H9 (cell line): ENCODE measurements around the gene SDF2L1. TPM values are rescaled to one million over a fixed set of nuclear protein-coding genes. Genes with fewer than 3 reads are reported as not detected.

Experiments used
- DNase-seq: peaks from one replicate; pipeline ENCODE4 v3.0.0-alpha.2; 2017
- H2AFZ ChIP-seq: one replicate; pipeline ENCODE4 v1.6.1; 2013; ENCODE audit warnings: mild to moderate bottlenecking, low read length, control low read depth, moderate library complexity
- H2AK5ac ChIP-seq: 2 replicates; pipeline ENCODE4 v1.6.1; 2013; ENCODE audit warnings: low read length, control low read depth, mixed read lengths; ENCODE audit not compliant: insufficient read length
- H2BK120ac ChIP-seq: one replicate; pipeline ENCODE4 v1.6.1; 2013; ENCODE audit warnings: low read depth, mild to moderate bottlenecking, low read length, control low read depth, inconsistent platforms; ENCODE audit not compliant: poor library complexity, severe bottlenecking
- H2BK12ac ChIP-seq: 2 replicates; pipeline ENCODE4 v1.6.1; 2013; ENCODE audit warnings: low read length, control low read depth, mixed read lengths, low read depth; ENCODE audit not compliant: insufficient read length
- H2BK15ac ChIP-seq: 2 replicates; pipeline ENCODE4 v1.6.1; 2013; ENCODE audit warnings: low read depth, low read length, control low read depth
- H2BK20ac ChIP-seq: one replicate; pipeline ENCODE4 v1.6.1; 2013; ENCODE audit warnings: low read depth, mild to moderate bottlenecking, low read length, control low read depth, inconsistent platforms; ENCODE audit not compliant: poor library complexity, severe bottlenecking
- H2BK5ac ChIP-seq: 2 replicates; pipeline ENCODE4 v1.6.1; 2013; ENCODE audit warnings: low read length, control low read depth, mixed read lengths; ENCODE audit not compliant: insufficient read length
- H3K14ac ChIP-seq: 2 replicates; pipeline ENCODE4 v1.6.1; 2013; ENCODE audit warnings: low read length, control low read depth; ENCODE audit not compliant: insufficient read depth
- H3K18ac ChIP-seq: 2 replicates; pipeline ENCODE4 v1.6.1; 2013; ENCODE audit warnings: low read depth, mild to moderate bottlenecking, mixed read lengths, low read length, control low read depth; ENCODE audit not compliant: insufficient read length
- H3K23ac ChIP-seq: 2 replicates; pipeline ENCODE4 v1.6.1; 2013; ENCODE audit warnings: low read length, control low read depth, mixed read lengths, low read depth; ENCODE audit not compliant: insufficient read length
- H3K23me2 ChIP-seq: 2 replicates; pipeline ENCODE4 v1.6.1; 2013; ENCODE audit warnings: low read depth, mild to moderate bottlenecking, mixed read lengths, low read length, control low read depth; ENCODE audit not compliant: insufficient read length, poor library complexity, severe bottlenecking
- H3K27ac ChIP-seq: 2 replicates; pipeline ENCODE4 v1.5.1; 2013; ENCODE audit warnings: low read length, control low read depth, mixed read lengths, low read depth; ENCODE audit not compliant: insufficient read length
- H3K27me3 ChIP-seq: 2 replicates; pipeline ENCODE4 v1.6.1; 2013; ENCODE audit warnings: low read length, control low read depth, inconsistent platforms; ENCODE audit not compliant: insufficient read depth
- H3K4ac ChIP-seq: 2 replicates; pipeline ENCODE4 v1.6.1; 2013; ENCODE audit warnings: low read depth, mild to moderate bottlenecking, control low read depth, inconsistent platforms, low read length, moderate library complexity
- H3K4me1 ChIP-seq: 2 replicates; pipeline ENCODE4 v1.6.1; 2013; ENCODE audit warnings: low read length, control low read depth, inconsistent platforms; ENCODE audit not compliant: insufficient read depth
- H3K4me2 ChIP-seq: 2 replicates; pipeline ENCODE4 v1.6.1; 2013; ENCODE audit warnings: low read length, control low read depth, mixed read lengths; ENCODE audit not compliant: insufficient read length, insufficient read depth
- H3K56ac ChIP-seq: 2 replicates; pipeline ENCODE4 v1.6.1; 2013; ENCODE audit warnings: low read depth, mild to moderate bottlenecking, mixed read lengths, low read length, control low read depth; ENCODE audit not compliant: insufficient read length
- H3K79me1 ChIP-seq: 2 replicates; pipeline ENCODE4 v1.6.1; 2013; ENCODE audit warnings: low read depth, mild to moderate bottlenecking, moderate library complexity, low read length, control low read depth, inconsistent platforms; ENCODE audit not compliant: insufficient read depth, poor library complexity, severe bottlenecking
- H3K79me2 ChIP-seq: 2 replicates; pipeline ENCODE4 v1.6.1; 2013; ENCODE audit warnings: low read length, control low read depth, inconsistent platforms; ENCODE audit not compliant: insufficient read depth
- H3K9ac ChIP-seq: 2 replicates; pipeline ENCODE4 v1.6.1; 2013; ENCODE audit warnings: low read length, control low read depth, mixed read lengths; ENCODE audit not compliant: insufficient read length; ENCODE audit errors: extremely low read depth
- H3K9me3 ChIP-seq: one replicate; pipeline ENCODE4 v1.6.1; 2013; ENCODE audit warnings: low read depth, low read length, inconsistent platforms; ENCODE audit not compliant: control insufficient read depth
- H3T11ph ChIP-seq: one replicate; pipeline ENCODE4 v1.6.1; 2013; ENCODE audit warnings: mild to moderate bottlenecking, low read length, control low read depth, inconsistent platforms
- H4K20me1 ChIP-seq: one replicate; pipeline ENCODE4 v1.6.1; 2013; ENCODE audit not compliant: control insufficient read depth, insufficient read length, insufficient read depth
- H4K5ac ChIP-seq: 2 replicates; pipeline ENCODE4 v1.6.1; 2013; ENCODE audit warnings: low read depth, mild to moderate bottlenecking, mixed read lengths, low read length, control low read depth; ENCODE audit not compliant: insufficient read length
- H4K8ac ChIP-seq: replicated peaks from 2 replicates; pipeline ENCODE4 v1.6.1; 2013; ENCODE audit warnings: low read length, control low read depth, mixed read lengths, low read depth; ENCODE audit not compliant: insufficient read length
- H4K91ac ChIP-seq: 2 replicates; pipeline ENCODE4 v1.6.1; 2013; ENCODE audit warnings: low read depth, mild to moderate bottlenecking, moderate library complexity, mixed read lengths, low read length, control low read depth; ENCODE audit not compliant: insufficient read length
- H3K27ac Mint-ChIP-seq, 3 experiments: 2 replicates in 2 of 3; 3 replicates in 1 of 3; pipeline ENCODE4 v1.8.0; 2020 to 2021; ENCODE audit warnings: mixed read lengths in 3 of 3, mild to moderate bottlenecking in 1 of 3, moderate library complexity in 1 of 3
- H3K27me3 Mint-ChIP-seq: 2 replicates; pipeline ENCODE4 v1.8.0; 2021; ENCODE audit warnings: low read depth, mild to moderate bottlenecking, moderate library complexity, mixed read lengths
- H3K36me3 Mint-ChIP-seq, 3 experiments: 2 replicates in 2 of 3; 3 replicates in 1 of 3; pipeline ENCODE4 v1.8.0; 2020 to 2021; ENCODE audit warnings: low read depth in 3 of 3, mixed read lengths in 3 of 3; ENCODE audit not compliant: insufficient read depth in 1 of 3
- H3K4me1 Mint-ChIP-seq, 2 experiments: 2 replicates each; pipeline ENCODE4 v1.8.0; 2020; ENCODE audit warnings: mixed read lengths in 2 of 2
- H3K4me3 Mint-ChIP-seq, 2 experiments: 2 replicates in 1 of 2; 3 replicates in 1 of 2; pipeline ENCODE4 v1.8.0; 2020 to 2021; ENCODE audit warnings: mild to moderate bottlenecking in 2 of 2, mixed read lengths in 2 of 2, moderate library complexity in 1 of 2
- H3K9me3 Mint-ChIP-seq, 2 experiments: 2 replicates in 1 of 2; 3 replicates in 1 of 2; pipeline ENCODE4 v1.8.0; 2020; ENCODE audit warnings: mild to moderate bottlenecking in 2 of 2, mixed read lengths in 2 of 2, moderate library complexity in 1 of 2
- WGBS: extraction: QIAGEN DNeasy Blood & Tissue Kit; methylation state at CpG from one replicate; pipeline ENCODE4 v1.1.7; 2013; ENCODE audit warnings: missing lambda C conversion rate, low lambda C conversion rate, mixed read lengths; ENCODE audit not compliant: insufficient read length; ENCODE audit errors: extremely low coverage; 5-methylcytosine and 5-hydroxymethylcytosine counted together
- total RNA-seq: library from RNA; stranded (reverse); gene quantifications from 2 replicates; pipeline ENCODE4 v1.2.1, GENCODE V29; 2021
- TF ChIP-seq, protein P1 (sequence below): fragments of 200-600 bp; sonication (generic); conservative IDR thresholded peaks from 3 replicates; pipeline ENCODE4 v1.8.0; 2021; ENCODE audit warnings: antibody characterized with exemption, mild to moderate bottlenecking

SDF2L1 gene
- total RNA-seq, 1 experiment from 2014 or later = 36.0 TPM

DNA sequence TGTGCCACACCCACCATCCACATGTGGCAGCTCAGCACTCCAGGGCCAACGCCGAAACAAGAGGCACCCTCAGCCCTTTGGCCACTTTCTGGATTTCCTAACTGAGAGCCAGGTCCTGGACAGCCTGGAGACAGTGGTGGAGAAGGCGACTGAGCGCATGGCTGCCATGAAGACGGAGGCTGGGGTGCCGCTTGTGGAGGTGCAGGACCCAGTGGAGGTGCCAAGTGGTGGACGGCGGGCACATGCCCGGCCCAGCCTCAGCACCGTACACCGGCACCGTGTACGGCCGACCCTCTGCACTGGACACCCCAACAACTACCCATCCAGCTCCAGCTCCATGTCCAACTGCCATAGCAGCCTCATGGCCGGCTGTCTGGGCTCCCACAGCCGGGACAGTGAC lies 8.0 kb upstream of the SDF2L1 start:
- H3K23me2 ChIP-seq = peaks cover 4% of the 10 kb centered on the region
- H3K27me3 ChIP-seq = no peaks in the 10 kb centered on the region; the same call in 1 of the 2 replicates
- no peak overlapping the region for H3T11ph ChIP-seq
- H3K79me1 ChIP-seq = no peaks in the 10 kb centered on the region
- WGBS = no CpG with 5 or more reads among the region's 16 CpGs
- no peaks in the 10 kb centered on the region for H4K20me1 ChIP-seq
- H3K23ac ChIP-seq = no peak overlapping the region
- Mint-ChIP-seq H3K4me3 (no peak overlapping the region), H3K4me1 (0 out of 4 replicates have a peak, but pooled peaks cover 0 to 2% of the 10 kb centered on the region in 2 experiments), H3K36me3 (no peaks in the 10 kb centered on the region; a peak in 1 of 7 replicates), H3K27ac (no peak overlapping the region), H3K9me3 (no peaks in the 10 kb centered on the region; a peak in 1 of 5 replicates), H3K27me3 (peaks cover 27% of the 10 kb centered on the region)
- H2BK20ac ChIP-seq = no peak overlapping the region
- no peak overlapping the region for H3K18ac ChIP-seq
- H2BK15ac ChIP-seq = no peak overlapping the region
- no peak overlapping the region for H3K56ac ChIP-seq
- H2BK120ac ChIP-seq = no peak overlapping the region
- no peak overlapping the region for H3K4me2 ChIP-seq
- H2AFZ ChIP-seq = no peak overlapping the region
- no peaks in the 10 kb centered on the region for H3K4me1 ChIP-seq
- no peak overlapping the region for H2BK5ac ChIP-seq
- H2BK12ac ChIP-seq = no peak overlapping the region
- no peak overlapping the region for H3K9ac ChIP-seq
- no peaks in the 10 kb centered on the region for H3K79me2 ChIP-seq
- H3K27ac ChIP-seq = no peak overlapping the region
- no peak overlapping the region for H3K14ac ChIP-seq
- no peaks in the 10 kb centered on the region for H3K9me3 ChIP-seq
- H4K8ac ChIP-seq = no peak overlapping the region
- H3K4ac ChIP-seq = no peak overlapping the region
- TF ChIP-seq, protein P1, sequence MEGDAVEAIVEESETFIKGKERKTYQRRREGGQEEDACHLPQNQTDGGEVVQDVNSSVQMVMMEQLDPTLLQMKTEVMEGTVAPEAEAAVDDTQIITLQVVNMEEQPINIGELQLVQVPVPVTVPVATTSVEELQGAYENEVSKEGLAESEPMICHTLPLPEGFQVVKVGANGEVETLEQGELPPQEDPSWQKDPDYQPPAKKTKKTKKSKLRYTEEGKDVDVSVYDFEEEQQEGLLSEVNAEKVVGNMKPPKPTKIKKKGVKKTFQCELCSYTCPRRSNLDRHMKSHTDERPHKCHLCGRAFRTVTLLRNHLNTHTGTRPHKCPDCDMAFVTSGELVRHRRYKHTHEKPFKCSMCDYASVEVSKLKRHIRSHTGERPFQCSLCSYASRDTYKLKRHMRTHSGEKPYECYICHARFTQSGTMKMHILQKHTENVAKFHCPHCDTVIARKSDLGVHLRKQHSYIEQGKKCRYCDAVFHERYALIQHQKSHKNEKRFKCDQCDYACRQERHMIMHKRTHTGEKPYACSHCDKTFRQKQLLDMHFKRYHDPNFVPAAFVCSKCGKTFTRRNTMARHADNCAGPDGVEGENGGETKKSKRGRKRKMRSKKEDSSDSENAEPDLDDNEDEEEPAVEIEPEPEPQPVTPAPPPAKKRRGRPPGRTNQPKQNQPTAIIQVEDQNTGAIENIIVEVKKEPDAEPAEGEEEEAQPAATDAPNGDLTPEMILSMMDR = no peak
- DNase-seq = no peak
- no peak overlapping the region for H2AK5ac ChIP-seq
- H4K5ac ChIP-seq = no peak overlapping the region
- H4K91ac ChIP-seq = no peak overlapping the region
